Panc1 (cell line): Measurements from ENCODE around the gene NUTM2D.
"Not testable (repeated sequence)": the region's sequence is repeated elsewhere in the genome, so short reads cannot be mapped to it uniquely, and the experiment has no call there.

Source experiments
- POLR2AphosphoS5 ChIP-seq: IDR thresholded peaks from 2 replicates; pipeline ENCODE4 v1.6.1; 2012; ENCODE audit warnings: mild to moderate bottlenecking, low read depth, low read length, moderate library complexity
- TF ChIP-seq, protein P1 (sequence below): fragments of 450-650 bp; IDR thresholded peaks from 2 replicates; pipeline ENCODE4 v1.5.1; 2017; ENCODE audit warnings: mild to moderate bottlenecking
- TF ChIP-seq, protein P2 (sequence below), 2 experiments: IDR thresholded peaks; 2 replicates each; pipeline ENCODE4 v1.6.1; 2011 to 2012; ENCODE audit warnings: low read depth in 2 of 2, control low read depth in 1 of 2, low read length in 1 of 2, mild to moderate bottlenecking in 1 of 2, moderate library complexity in 1 of 2; ENCODE audit not compliant: insufficient read depth in 1 of 2

DNA sequence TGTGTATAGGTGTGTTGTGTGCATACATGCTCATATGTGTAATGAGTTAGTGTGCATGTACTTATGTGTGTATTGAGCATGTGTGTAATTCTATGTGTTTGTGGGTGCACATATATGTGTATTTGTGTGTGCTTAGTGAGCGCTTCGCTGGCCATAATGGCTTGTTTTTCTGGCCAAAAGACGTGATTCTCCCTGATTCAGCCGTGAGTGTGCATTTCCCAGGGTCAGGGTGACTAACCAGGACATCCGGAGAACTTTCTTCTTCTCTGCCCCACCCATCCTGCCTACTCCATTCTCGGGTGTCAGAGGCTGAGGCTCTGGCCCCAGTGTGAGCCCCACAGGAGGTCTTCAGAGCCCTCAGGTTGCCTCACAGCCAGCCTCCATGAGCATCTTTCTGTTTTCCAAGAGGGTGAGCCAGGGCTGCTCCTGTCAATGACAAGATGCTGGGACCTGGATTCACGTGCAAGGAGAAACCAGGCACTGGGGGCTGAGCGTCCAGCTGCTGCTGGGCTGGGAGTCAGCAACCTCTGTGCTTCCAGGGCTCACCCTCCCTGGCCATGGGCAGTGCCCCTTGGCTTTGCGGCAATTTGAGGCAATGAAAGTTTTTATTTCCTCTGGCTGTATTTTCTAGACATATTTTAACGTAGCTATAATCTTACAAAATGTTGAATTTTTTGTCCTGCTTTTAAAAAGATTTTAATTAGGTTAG lies 25.8 kb downstream of the NUTM2D start:
- not testable (repeated sequence) for TF ChIP-seq POLR2AphosphoS5
- TF ChIP-seq, protein P1, sequence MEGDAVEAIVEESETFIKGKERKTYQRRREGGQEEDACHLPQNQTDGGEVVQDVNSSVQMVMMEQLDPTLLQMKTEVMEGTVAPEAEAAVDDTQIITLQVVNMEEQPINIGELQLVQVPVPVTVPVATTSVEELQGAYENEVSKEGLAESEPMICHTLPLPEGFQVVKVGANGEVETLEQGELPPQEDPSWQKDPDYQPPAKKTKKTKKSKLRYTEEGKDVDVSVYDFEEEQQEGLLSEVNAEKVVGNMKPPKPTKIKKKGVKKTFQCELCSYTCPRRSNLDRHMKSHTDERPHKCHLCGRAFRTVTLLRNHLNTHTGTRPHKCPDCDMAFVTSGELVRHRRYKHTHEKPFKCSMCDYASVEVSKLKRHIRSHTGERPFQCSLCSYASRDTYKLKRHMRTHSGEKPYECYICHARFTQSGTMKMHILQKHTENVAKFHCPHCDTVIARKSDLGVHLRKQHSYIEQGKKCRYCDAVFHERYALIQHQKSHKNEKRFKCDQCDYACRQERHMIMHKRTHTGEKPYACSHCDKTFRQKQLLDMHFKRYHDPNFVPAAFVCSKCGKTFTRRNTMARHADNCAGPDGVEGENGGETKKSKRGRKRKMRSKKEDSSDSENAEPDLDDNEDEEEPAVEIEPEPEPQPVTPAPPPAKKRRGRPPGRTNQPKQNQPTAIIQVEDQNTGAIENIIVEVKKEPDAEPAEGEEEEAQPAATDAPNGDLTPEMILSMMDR = not testable (repeated sequence)
- TF ChIP-seq, protein P2, sequence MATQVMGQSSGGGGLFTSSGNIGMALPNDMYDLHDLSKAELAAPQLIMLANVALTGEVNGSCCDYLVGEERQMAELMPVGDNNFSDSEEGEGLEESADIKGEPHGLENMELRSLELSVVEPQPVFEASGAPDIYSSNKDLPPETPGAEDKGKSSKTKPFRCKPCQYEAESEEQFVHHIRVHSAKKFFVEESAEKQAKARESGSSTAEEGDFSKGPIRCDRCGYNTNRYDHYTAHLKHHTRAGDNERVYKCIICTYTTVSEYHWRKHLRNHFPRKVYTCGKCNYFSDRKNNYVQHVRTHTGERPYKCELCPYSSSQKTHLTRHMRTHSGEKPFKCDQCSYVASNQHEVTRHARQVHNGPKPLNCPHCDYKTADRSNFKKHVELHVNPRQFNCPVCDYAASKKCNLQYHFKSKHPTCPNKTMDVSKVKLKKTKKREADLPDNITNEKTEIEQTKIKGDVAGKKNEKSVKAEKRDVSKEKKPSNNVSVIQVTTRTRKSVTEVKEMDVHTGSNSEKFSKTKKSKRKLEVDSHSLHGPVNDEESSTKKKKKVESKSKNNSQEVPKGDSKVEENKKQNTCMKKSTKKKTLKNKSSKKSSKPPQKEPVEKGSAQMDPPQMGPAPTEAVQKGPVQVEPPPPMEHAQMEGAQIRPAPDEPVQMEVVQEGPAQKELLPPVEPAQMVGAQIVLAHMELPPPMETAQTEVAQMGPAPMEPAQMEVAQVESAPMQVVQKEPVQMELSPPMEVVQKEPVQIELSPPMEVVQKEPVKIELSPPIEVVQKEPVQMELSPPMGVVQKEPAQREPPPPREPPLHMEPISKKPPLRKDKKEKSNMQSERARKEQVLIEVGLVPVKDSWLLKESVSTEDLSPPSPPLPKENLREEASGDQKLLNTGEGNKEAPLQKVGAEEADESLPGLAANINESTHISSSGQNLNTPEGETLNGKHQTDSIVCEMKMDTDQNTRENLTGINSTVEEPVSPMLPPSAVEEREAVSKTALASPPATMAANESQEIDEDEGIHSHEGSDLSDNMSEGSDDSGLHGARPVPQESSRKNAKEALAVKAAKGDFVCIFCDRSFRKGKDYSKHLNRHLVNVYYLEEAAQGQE (IDR thresholded peaks at IDR 0.05; ENCODE audit: insufficient read depth in 1 of 2, low read depth in 2 of 2, low read length in 1 of 2) = not testable (repeated sequence)
